CD4-positive, alpha-beta memory T cell (primary cell): ENCODE measurements around the gene NEUROG3. TPM values are rescaled to one million over a fixed set of nuclear protein-coding genes. Genes with fewer than 3 reads are reported as not detected.
A peak's percentile ranks its signal among the peaks of the same experiment; 100 is the strongest.

Experiments used
- CTCF ChIA-PET: fragments of 350-600 bp; sonication (Branson Sonifier 250); formaldehyde crosslinking; loops from one replicate; lab custom pipeline; 2021; ENCODE audit warnings: inconsistent platforms; ENCODE audit not compliant: partially characterized antibody; lab: Charles Lee
- POLR2A ChIA-PET: fragments of 350-600 bp; sonication (Branson Sonifier 250); formaldehyde crosslinking; loops from one replicate; lab custom pipeline; 2021; ENCODE audit not compliant: partially characterized antibody; lab: Charles Lee
- DNase-seq, 5 donors: peaks; one replicate each; pipeline versions ENCODE4 v3.0.0 to v3.0.0-alpha.2; 2020 to 2022; ENCODE audit warnings: mixed read lengths in 1 of 5
- H3K27ac ChIP-seq: one replicate; pipeline ENCODE4 v1.7.0; 2013; ENCODE audit warnings: low read depth, low read length
- H3K27me3 ChIP-seq: 2 replicates; pipeline ENCODE4 v1.7.0; 2013; ENCODE audit warnings: mild to moderate bottlenecking, low read length, moderate library complexity; ENCODE audit not compliant: insufficient read depth
- H3K36me3 ChIP-seq: 2 replicates; pipeline ENCODE4 v1.7.0; 2013; ENCODE audit warnings: mild to moderate bottlenecking, low read length, moderate library complexity; ENCODE audit not compliant: insufficient read depth
- H3K4me1 ChIP-seq: 2 replicates; pipeline ENCODE4 v1.7.0; 2013; ENCODE audit warnings: mild to moderate bottlenecking, low read length, moderate library complexity; ENCODE audit not compliant: insufficient read depth
- H3K4me3 ChIP-seq, 2 donors: one replicate each; pipeline ENCODE4 v1.7.0; 2013; ENCODE audit warnings: low read length in 2 of 2, mild to moderate bottlenecking in 1 of 2
- H3K9me3 ChIP-seq, 2 donors: one replicate each; pipeline ENCODE4 v1.7.0; 2013; ENCODE audit warnings: low read length in 2 of 2, control low read depth in 1 of 2; ENCODE audit not compliant: control insufficient read depth in 1 of 2
- H3K27ac Mint-ChIP-seq, 7 donors: one replicate each; pipeline ENCODE4 v1.8.0; 2020 to 2021; ENCODE audit warnings: mixed read lengths in 7 of 7, mild to moderate bottlenecking in 6 of 7, inconsistent platforms in 3 of 7, moderate library complexity in 3 of 7
- H3K27me3 Mint-ChIP-seq, 2 donors: one replicate each; pipeline ENCODE4 v1.8.0; 2020 to 2021; ENCODE audit warnings: mixed read lengths in 2 of 2
- H3K36me3 Mint-ChIP-seq, 2 donors: one replicate each; pipeline ENCODE4 v1.8.0; 2020 to 2021; ENCODE audit warnings: mixed read lengths in 2 of 2, inconsistent platforms in 1 of 2, mild to moderate bottlenecking in 1 of 2
- H3K4me1 Mint-ChIP-seq, 4 donors: one replicate each; pipeline ENCODE4 v1.8.0; 2020 to 2021; ENCODE audit warnings: mixed read lengths in 4 of 4, mild to moderate bottlenecking in 1 of 4
- H3K4me3 Mint-ChIP-seq, 8 donors: one replicate each; pipeline ENCODE4 v1.8.0; 2020 to 2021; ENCODE audit warnings: mixed read lengths in 8 of 8, mild to moderate bottlenecking in 7 of 8, moderate library complexity in 6 of 8, inconsistent platforms in 3 of 8
- H3K9me3 Mint-ChIP-seq, 8 donors: one replicate each; pipeline ENCODE4 v1.8.0; 2020 to 2021; ENCODE audit warnings: mixed read lengths in 8 of 8, mild to moderate bottlenecking in 5 of 8, inconsistent platforms in 3 of 8, moderate library complexity in 1 of 8
- intact Hi-C: fragments of 100-400 bp; cut with micrococcal nuclease; formaldehyde crosslinking; loops from one replicate; pipeline ENCODE4 v1.15.1; 2023
- polyA plus RNA-seq, 2 donors: library from polyadenylated mRNA; unstranded; fragments of 300-500 nt; fragmentation: Illumina TruSeq; gene quantifications; one replicate each; pipeline ENCODE4 v1.2.3, GENCODE V29; 2021
- total RNA-seq, 2 experiments: library from RNA; stranded (reverse); gene quantifications; one replicate each; pipeline ENCODE4 v1.2.3, GENCODE V29; 2021

Gene NEUROG3
- total and polyA plus RNA-seq, 4 experiments from 2014 or later: 0.14 TPM; not detected in 3

DNA sequence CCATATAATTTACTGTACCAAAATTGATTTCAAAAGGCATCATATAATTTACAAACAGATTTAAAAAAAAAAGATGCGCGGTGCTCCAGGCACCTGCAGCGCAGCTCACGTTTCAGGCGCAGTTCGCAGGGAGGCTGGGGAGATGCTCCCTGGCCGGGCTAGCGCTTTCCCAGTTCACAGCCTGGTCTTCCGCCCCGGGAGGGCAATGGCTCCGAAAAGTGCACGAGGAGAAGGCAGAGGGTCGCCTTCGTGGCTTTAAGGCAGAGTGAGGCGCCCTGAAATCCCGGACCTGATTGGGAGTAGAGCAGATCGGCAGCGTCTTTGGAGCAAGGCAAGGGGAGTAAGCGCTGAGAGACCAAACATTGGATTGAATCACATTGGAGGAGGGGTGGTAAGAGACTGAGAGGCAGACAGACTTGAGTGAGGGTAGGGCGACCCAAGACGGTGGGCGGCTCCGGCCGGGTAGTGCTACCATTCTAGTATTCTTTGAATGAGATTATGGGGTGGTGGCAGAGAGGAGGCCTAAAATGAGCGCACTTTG is 1.5 kb downstream of the NEUROG3 start:
- peaks cover 0 to 5% (median 2%) of the 10 kb centered on the region in 8 donors for H3K9me3 Mint-ChIP-seq
- intact Hi-C loops: loop anchor here (10.0 kb wide), 1 partner anchor 63 kb away; the partner anchor contains the start of gene FAM241B
- no peaks in the 10 kb centered on the region for H3K36me3 Mint-ChIP-seq
- CTCF ChIA-PET: no interaction called here
- peak overlapping the region; percentile 31 to 85 (median 78) for H3K4me3 Mint-ChIP-seq
- Histone ChIP-seq H3K4me1 (peaks cover 33% of the 10 kb centered on the region), H3K27me3 (peaks cover 57% of the 10 kb centered on the region), H3K36me3 (no peaks in the 10 kb centered on the region), H3K9me3 (no peaks in the 10 kb centered on the region), H3K27ac (no peak overlapping the region), H3K4me3 (no peak overlapping the region)
- peaks cover 12 to 42% (median 25%) of the 10 kb centered on the region in 4 donors for H3K4me1 Mint-ChIP-seq
- H3K27ac Mint-ChIP-seq: no peak overlapping the region
- POLR2A ChIA-PET: no interaction called here
- no peak for DNase-seq
- peaks cover 60 to 67% of the 10 kb centered on the region in 2 donors for H3K27me3 Mint-ChIP-seq

DNA sequence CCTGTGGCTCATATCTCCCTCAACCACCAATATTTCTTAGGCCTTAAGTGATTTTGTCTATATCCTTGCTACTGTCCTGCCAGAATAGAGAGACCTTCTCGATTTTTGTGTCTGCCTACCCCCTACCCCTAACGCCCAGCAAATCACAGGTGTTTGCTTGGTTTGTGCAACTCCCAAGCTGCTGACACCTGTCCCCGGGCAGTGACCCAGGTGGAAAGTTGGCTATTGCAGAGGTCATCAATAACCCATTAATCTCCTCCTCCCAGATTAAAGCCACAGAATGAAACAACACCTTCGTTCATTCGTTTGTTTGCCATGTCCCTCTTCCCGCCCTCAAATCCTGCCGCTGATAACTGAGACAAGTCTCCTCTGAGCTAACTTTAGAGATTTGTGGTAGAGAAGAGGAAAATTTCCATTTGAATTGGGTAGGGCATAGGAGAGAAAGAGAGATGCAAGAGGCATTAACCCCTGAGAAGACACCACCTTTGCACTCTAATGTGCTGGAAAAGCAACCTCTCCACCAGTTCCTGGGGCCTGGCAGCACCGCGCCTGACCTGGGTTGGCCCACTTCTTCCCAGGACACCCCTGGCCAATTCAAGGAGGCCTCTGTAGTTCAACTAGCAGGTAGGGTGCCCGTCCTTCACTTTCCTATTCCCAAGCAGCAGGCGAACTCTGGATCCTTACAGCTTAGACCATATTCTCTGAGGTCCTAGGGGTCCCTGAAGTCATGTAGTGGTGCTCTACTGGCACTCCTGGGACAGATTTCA is 3.0 kb downstream of the NEUROG3 start:
- CTCF ChIA-PET: no interaction called here
- H3K27ac Mint-ChIP-seq: no peak overlapping the region
- Histone ChIP-seq H3K36me3 (no peaks in the 10 kb centered on the region), H3K9me3 (no peaks in the 10 kb centered on the region), H3K4me1 (peaks cover 33% of the 10 kb centered on the region), H3K27ac (no peak overlapping the region), H3K4me3 (no peak overlapping the region), H3K27me3 (peaks cover 61% of the 10 kb centered on the region)
- H3K36me3 Mint-ChIP-seq: peaks cover 0 to 2% of the 10 kb centered on the region in 2 donors
- peaks cover 12 to 42% (median 24%) of the 10 kb centered on the region in 4 donors for H3K4me1 Mint-ChIP-seq
- POLR2A ChIA-PET: no interaction called here
- peaks cover 0 to 7% (median 3%) of the 10 kb centered on the region in 8 donors for H3K9me3 Mint-ChIP-seq
- DNase-seq: no peak
- intact Hi-C loops: loop anchor here (10.0 kb wide), 1 partner anchor 65 kb away; the partner anchor contains the start of gene FAM241B
- peak overlapping the region in 2 of 8 donors; percentile 6 to 10 for H3K4me3 Mint-ChIP-seq
- peaks cover 68 to 69% of the 10 kb centered on the region in 2 donors for H3K27me3 Mint-ChIP-seq

DNA sequence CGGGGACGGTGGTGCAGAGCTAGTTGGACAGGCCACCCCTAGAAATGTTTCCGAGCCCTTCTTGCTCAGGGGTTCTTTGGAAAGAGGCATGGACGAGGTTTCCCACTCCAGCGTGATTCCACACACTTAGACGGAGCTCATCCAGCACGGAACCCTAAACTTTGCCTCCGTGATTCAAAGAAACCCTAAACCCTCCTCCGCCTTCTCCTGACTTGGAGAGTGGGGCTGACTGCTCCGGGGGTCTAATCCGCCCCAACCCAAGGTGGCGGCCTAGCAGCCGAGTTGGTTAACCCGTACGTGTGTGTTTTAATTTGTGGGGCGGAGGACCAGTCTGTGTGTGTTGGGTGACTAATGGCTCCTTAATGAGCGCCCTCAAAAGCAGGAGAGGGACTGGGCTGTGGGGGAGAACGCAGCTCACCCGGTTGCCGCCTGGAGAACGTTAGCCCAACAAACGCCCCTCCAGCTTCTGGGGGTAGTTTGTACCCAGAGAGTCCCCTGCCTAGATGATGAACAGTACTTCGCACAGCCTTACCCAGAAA is 3.8 kb downstream of the NEUROG3 start:
- H3K27me3 ChIP-seq: peaks cover 56% of the 10 kb centered on the region

DNA sequence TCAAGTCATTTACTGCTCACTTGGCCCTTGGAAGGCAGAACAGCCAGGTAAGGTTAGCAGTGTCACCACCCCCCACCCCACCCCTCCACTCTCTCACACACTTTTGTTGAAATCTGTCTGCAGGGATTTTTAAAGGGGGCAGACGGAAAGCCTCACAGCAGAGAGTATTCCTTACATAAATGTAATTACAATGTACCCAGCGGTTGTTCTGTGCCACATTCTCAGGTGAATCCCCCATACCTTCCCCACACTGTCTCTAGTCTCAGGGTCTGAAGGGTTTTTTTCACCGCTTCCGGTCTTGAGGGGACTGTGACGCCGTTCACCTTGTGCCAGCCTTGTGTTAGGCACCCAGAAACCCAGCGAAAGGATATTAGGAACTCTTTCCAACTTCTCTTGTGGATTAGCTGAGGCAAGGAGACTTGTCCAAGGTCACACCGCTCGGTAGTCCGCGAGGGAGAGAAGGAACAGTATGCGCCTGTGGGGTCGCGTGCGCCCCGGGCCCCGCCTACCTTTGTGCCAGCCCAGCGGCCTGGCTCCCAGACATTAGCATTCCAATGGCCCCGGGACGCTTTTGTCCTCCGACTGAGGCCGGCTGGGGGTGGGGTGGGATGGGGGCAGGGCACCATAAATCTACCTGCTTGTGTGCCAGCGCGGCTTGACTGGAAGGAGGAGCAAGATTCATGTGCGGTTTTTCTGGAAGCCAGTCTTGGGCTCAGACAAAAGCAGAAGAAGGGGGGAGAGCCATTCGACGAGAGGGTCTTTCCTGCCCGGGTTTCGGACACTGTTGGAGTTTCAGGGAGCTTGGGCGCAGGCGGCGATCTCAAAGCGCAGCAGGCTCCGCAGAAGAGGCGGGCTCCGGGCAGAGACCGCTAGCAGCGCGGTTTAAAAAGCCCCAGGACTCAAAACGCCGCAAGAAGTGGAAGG is 4.5 kb downstream of the NEUROG3 start:
- H3K36me3 Mint-ChIP-seq: peaks cover 0 to 2% of the 10 kb centered on the region in 2 donors
- no peaks in the 10 kb centered on the region for H3K9me3 ChIP-seq
- ChIA-PET POLR2A (no interaction called here), CTCF (no interaction called here)
- no peak for DNase-seq
- H3K4me1 ChIP-seq: peaks cover 21% of the 10 kb centered on the region
- no peak overlapping the region for H3K27ac Mint-ChIP-seq
- H3K27me3 Mint-ChIP-seq: peaks cover 62 to 66% of the 10 kb centered on the region in 2 donors
- H3K36me3 ChIP-seq: no peaks in the 10 kb centered on the region
- H3K4me1 Mint-ChIP-seq: peaks cover 6 to 27% (median 14%) of the 10 kb centered on the region in 4 donors
- no peak overlapping the region for H3K4me3 Mint-ChIP-seq
- intact Hi-C loops: no loop called here
- no peak overlapping the region for H3K27ac ChIP-seq
- H3K9me3 Mint-ChIP-seq: peaks cover 0 to 7% (median 3%) of the 10 kb centered on the region in 8 donors
- H3K4me3 ChIP-seq: no peak overlapping the region
- H3K27me3 ChIP-seq: peaks cover 50% of the 10 kb centered on the region

More for the DNA sequence above, 3.8 kb downstream of the NEUROG3 start:
- H3K27ac ChIP-seq: no peak overlapping the region
- POLR2A ChIA-PET: no interaction called here
- no peaks in the 10 kb centered on the region for H3K36me3 ChIP-seq
- DNase-seq: no peak
- peaks cover 64 to 66% of the 10 kb centered on the region in 2 donors for H3K27me3 Mint-ChIP-seq
- no peak overlapping the region for H3K4me3 ChIP-seq
- intact Hi-C loops: no loop called here
- peaks cover 0 to 7% (median 3%) of the 10 kb centered on the region in 8 donors for H3K9me3 Mint-ChIP-seq
- H3K4me3 Mint-ChIP-seq: no peak overlapping the region
- CTCF ChIA-PET: no interaction called here
- no peak overlapping the region for H3K27ac Mint-ChIP-seq
- H3K4me1 ChIP-seq: peaks cover 28% of the 10 kb centered on the region
- H3K36me3 Mint-ChIP-seq: peaks cover 0 to 2% of the 10 kb centered on the region in 2 donors
- H3K9me3 ChIP-seq: no peaks in the 10 kb centered on the region
- peaks cover 9 to 34% (median 18%) of the 10 kb centered on the region in 4 donors for H3K4me1 Mint-ChIP-seq

DNA sequence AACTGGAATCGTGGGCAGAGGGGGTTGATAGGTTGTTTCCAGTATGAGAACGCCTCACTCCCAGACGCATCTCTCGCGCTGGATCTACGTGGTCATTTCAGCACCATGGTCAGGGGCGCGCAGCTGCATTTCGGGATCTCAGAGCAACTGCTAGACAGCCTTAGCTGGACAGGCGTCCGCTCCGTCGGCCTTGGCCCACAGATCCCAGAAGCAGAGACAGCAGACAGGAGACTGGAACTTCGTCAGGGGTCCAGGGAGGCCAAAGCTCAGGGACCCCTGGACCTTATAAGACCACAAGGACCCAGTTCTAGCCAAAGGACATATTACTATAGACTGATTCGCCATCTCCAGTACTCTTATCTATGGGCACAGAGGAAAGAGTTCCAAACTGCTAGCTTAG is 5.3 kb downstream of the NEUROG3 start:
- intact Hi-C loops: no loop called here
- DNase-seq: no peak
- Mint-ChIP-seq H3K36me3 (peaks cover 0 to 2% of the 10 kb centered on the region in 2 donors), H3K9me3 (peaks cover 0 to 7% (median 3%) of the 10 kb centered on the region in 8 donors), H3K27ac (no peak overlapping the region), H3K27me3 (peaks cover 57 to 64% of the 10 kb centered on the region in 2 donors), H3K4me1 (peaks cover 4 to 20% (median 8%) of the 10 kb centered on the region in 4 donors), H3K4me3 (no peak overlapping the region)
- ChIA-PET CTCF (no interaction called here), POLR2A (no interaction called here)
- Histone ChIP-seq H3K4me1 (peaks cover 13% of the 10 kb centered on the region), H3K36me3 (no peaks in the 10 kb centered on the region), H3K4me3 (no peak overlapping the region), H3K9me3 (no peaks in the 10 kb centered on the region), H3K27ac (no peak overlapping the region), H3K27me3 (peaks cover 45% of the 10 kb centered on the region)

DNA sequence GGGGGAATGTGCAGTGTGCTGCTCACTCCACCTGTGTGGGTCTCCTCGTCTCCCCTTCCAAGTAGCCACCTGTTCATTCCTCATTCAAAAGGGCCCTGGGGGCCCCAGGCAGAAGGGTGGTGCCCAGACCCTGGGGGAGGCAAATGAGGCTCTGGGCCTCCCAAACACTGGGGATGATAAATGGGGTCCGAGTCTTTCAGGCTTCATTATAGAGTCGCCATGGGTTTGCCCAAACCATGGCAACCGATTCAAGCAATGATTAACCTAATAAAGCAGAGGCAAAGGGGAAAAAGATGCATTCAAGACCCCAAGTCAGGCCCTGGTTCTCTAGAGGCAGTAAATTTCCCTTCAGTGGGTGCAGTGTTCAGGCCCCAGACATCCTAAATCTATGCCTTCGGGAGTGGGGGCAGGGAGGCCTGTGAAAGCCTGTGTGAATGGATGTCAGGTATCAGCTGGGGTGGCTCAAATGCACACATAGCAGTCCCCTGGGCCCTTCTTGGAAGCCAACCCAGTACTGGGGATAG is 10.4 kb downstream of the NEUROG3 start:
- Mint-ChIP-seq H3K27ac (no peak overlapping the region), H3K4me3 (no peak overlapping the region), H3K36me3 (peaks cover 0 to 2% of the 10 kb centered on the region in 2 donors), H3K9me3 (peaks cover 0 to 6% (median 0%) of the 10 kb centered on the region in 8 donors), H3K27me3 (peaks cover 24 to 29% of the 10 kb centered on the region in 2 donors), H3K4me1 (peaks cover 12 to 18% (median 13%) of the 10 kb centered on the region in 4 donors)
- Histone ChIP-seq H3K27ac (no peak overlapping the region), H3K4me3 (no peak overlapping the region), H3K36me3 (no peaks in the 10 kb centered on the region), H3K4me1 (peaks cover 13% of the 10 kb centered on the region), H3K9me3 (no peaks in the 10 kb centered on the region), H3K27me3 (peaks cover 16% of the 10 kb centered on the region)
- intact Hi-C loops: no loop called here
- ChIA-PET CTCF (no interaction called here), POLR2A (no interaction called here)
- no peak for DNase-seq
